ENCODE measurements around the gene OAS1.

The OAS1 gene

GRCh38 chr12:112967858-112968257 lies 61.1 kb downstream of the OAS1 start:
- DNase-seq (ENCODE audit: extremely low read depth, low read depth) = no peak
- TF ChIP-seq CTCF (IDR thresholded peaks at IDR 0.05; ENCODE audit: low read depth, low read length, missing control alignments) = no peak

More at GRCh38 chr12:112967858-112968257, 61.1 kb downstream of the OAS1 start:
- no peak overlapping the region for H3K4me3 ChIP-seq (replicated peaks; ENCODE audit: low read depth, low read length)

Data from HFF-Myc (cell line).